Raji (cell line): Measurements from ENCODE around the gene HNRNPU.

Source experiments
- POLR2A ChIP-seq: IDR thresholded peaks from 2 replicates; pipeline ENCODE4 v1.6.1; 2011; ENCODE audit warnings: low read depth, low read length, control low read depth; ENCODE audit not compliant: insufficient read depth

HNRNPU gene

GRCh38 chr1:244836135-244836521 lies 28.2 kb downstream of the HNRNPU start:
- no peak for TF ChIP-seq POLR2A

- TF ChIP-seq POLR2A, result peak; percentile 86
Measured at GRCh38 chr1:244835276-244836134, 28.8 kb downstream of the HNRNPU start, which contains the start of gene COX20. TSS of gene COX20 (plus strand) at chr1:244835658. CDS start at chr1:244835715, 57 bp downstream.

GRCh38 chr1:244834543-244835275 lies 29.6 kb downstream of the HNRNPU start:
- peak; percentile 60 for TF ChIP-seq POLR2A

- peak; percentile 35; the same call in 1 of the 2 replicates for TF ChIP-seq POLR2A
Measured at GRCh38 chr1:244833734-244834542, 30.4 kb downstream of the HNRNPU start.

GRCh38 chr1:244830639-244831038 lies 33.7 kb downstream of the HNRNPU start:
- TF ChIP-seq POLR2A, result no peak

GRCh38 chr1:244826712-244827111 lies 37.6 kb downstream of the HNRNPU start:
- no peak for TF ChIP-seq POLR2A

GRCh38 chr1:244822878-244823277 lies 41.5 kb downstream of the HNRNPU start:
- no peak for TF ChIP-seq POLR2A

- no peak for TF ChIP-seq POLR2A
Measured at GRCh38 chr1:244821134-244821533, 43.2 kb downstream of the HNRNPU start.

- TF ChIP-seq POLR2A, result no peak
Measured at GRCh38 chr1:244820131-244820530, 44.2 kb downstream of the HNRNPU start.

GRCh38 chr1:244817415-244817894 lies 46.9 kb downstream of the HNRNPU start:
- TF ChIP-seq POLR2A, result no peak

- no peak for TF ChIP-seq POLR2A
Measured at GRCh38 chr1:244815600-244816099, 48.7 kb downstream of the HNRNPU start.

- no peak for TF ChIP-seq POLR2A
Measured at GRCh38 chr1:244813327-244813726, 51.0 kb downstream of the HNRNPU start.

- TF ChIP-seq POLR2A, result no peak
Measured at GRCh38 chr1:244810221-244810620, 54.1 kb downstream of the HNRNPU start.

GRCh38 chr1:244807138-244807537 lies 57.2 kb downstream of the HNRNPU start:
- no peak for TF ChIP-seq POLR2A

- no peak for TF ChIP-seq POLR2A
Measured at GRCh38 chr1:244804841-244805240, 59.5 kb downstream of the HNRNPU start.
